H9 (cell line): ENCODE data around the gene GABRD. TPM values are rescaled to one million over a fixed set of nuclear protein-coding genes. Genes with fewer than 3 reads are reported as not detected.

Experiments used
- DNase-seq: peaks from one replicate; pipeline ENCODE4 v3.0.0-alpha.2; 2017
- H2AFZ ChIP-seq: one replicate; pipeline ENCODE4 v1.6.1; 2013; ENCODE audit warnings: mild to moderate bottlenecking, low read length, control low read depth, moderate library complexity
- H2AK5ac ChIP-seq: 2 replicates; pipeline ENCODE4 v1.6.1; 2013; ENCODE audit warnings: low read length, control low read depth, mixed read lengths; ENCODE audit not compliant: insufficient read length
- H2BK120ac ChIP-seq: one replicate; pipeline ENCODE4 v1.6.1; 2013; ENCODE audit warnings: low read depth, mild to moderate bottlenecking, low read length, control low read depth, inconsistent platforms; ENCODE audit not compliant: poor library complexity, severe bottlenecking
- H2BK12ac ChIP-seq: 2 replicates; pipeline ENCODE4 v1.6.1; 2013; ENCODE audit warnings: low read length, control low read depth, mixed read lengths, low read depth; ENCODE audit not compliant: insufficient read length
- H2BK15ac ChIP-seq: 2 replicates; pipeline ENCODE4 v1.6.1; 2013; ENCODE audit warnings: low read depth, low read length, control low read depth
- H2BK20ac ChIP-seq: one replicate; pipeline ENCODE4 v1.6.1; 2013; ENCODE audit warnings: low read depth, mild to moderate bottlenecking, low read length, control low read depth, inconsistent platforms; ENCODE audit not compliant: poor library complexity, severe bottlenecking
- H2BK5ac ChIP-seq: 2 replicates; pipeline ENCODE4 v1.6.1; 2013; ENCODE audit warnings: low read length, control low read depth, mixed read lengths; ENCODE audit not compliant: insufficient read length
- H3K14ac ChIP-seq: 2 replicates; pipeline ENCODE4 v1.6.1; 2013; ENCODE audit warnings: low read length, control low read depth; ENCODE audit not compliant: insufficient read depth
- H3K18ac ChIP-seq: 2 replicates; pipeline ENCODE4 v1.6.1; 2013; ENCODE audit warnings: low read depth, mild to moderate bottlenecking, mixed read lengths, low read length, control low read depth; ENCODE audit not compliant: insufficient read length
- H3K23ac ChIP-seq: 2 replicates; pipeline ENCODE4 v1.6.1; 2013; ENCODE audit warnings: low read length, control low read depth, mixed read lengths, low read depth; ENCODE audit not compliant: insufficient read length
- H3K23me2 ChIP-seq: 2 replicates; pipeline ENCODE4 v1.6.1; 2013; ENCODE audit warnings: low read depth, mild to moderate bottlenecking, mixed read lengths, low read length, control low read depth; ENCODE audit not compliant: insufficient read length, poor library complexity, severe bottlenecking
- H3K27ac ChIP-seq: 2 replicates; pipeline ENCODE4 v1.5.1; 2013; ENCODE audit warnings: low read length, control low read depth, mixed read lengths, low read depth; ENCODE audit not compliant: insufficient read length
- H3K27me3 ChIP-seq: 2 replicates; pipeline ENCODE4 v1.6.1; 2013; ENCODE audit warnings: low read length, control low read depth, inconsistent platforms; ENCODE audit not compliant: insufficient read depth
- H3K4ac ChIP-seq: 2 replicates; pipeline ENCODE4 v1.6.1; 2013; ENCODE audit warnings: low read depth, mild to moderate bottlenecking, control low read depth, inconsistent platforms, low read length, moderate library complexity
- H3K4me1 ChIP-seq: 2 replicates; pipeline ENCODE4 v1.6.1; 2013; ENCODE audit warnings: low read length, control low read depth, inconsistent platforms; ENCODE audit not compliant: insufficient read depth
- H3K4me2 ChIP-seq: 2 replicates; pipeline ENCODE4 v1.6.1; 2013; ENCODE audit warnings: low read length, control low read depth, mixed read lengths; ENCODE audit not compliant: insufficient read length, insufficient read depth
- H3K56ac ChIP-seq: 2 replicates; pipeline ENCODE4 v1.6.1; 2013; ENCODE audit warnings: low read depth, mild to moderate bottlenecking, mixed read lengths, low read length, control low read depth; ENCODE audit not compliant: insufficient read length
- H3K79me1 ChIP-seq: 2 replicates; pipeline ENCODE4 v1.6.1; 2013; ENCODE audit warnings: low read depth, mild to moderate bottlenecking, moderate library complexity, low read length, control low read depth, inconsistent platforms; ENCODE audit not compliant: insufficient read depth, poor library complexity, severe bottlenecking
- H3K79me2 ChIP-seq: 2 replicates; pipeline ENCODE4 v1.6.1; 2013; ENCODE audit warnings: low read length, control low read depth, inconsistent platforms; ENCODE audit not compliant: insufficient read depth
- H3K9ac ChIP-seq: 2 replicates; pipeline ENCODE4 v1.6.1; 2013; ENCODE audit warnings: low read length, control low read depth, mixed read lengths; ENCODE audit not compliant: insufficient read length; ENCODE audit errors: extremely low read depth
- H3K9me3 ChIP-seq: one replicate; pipeline ENCODE4 v1.6.1; 2013; ENCODE audit warnings: low read depth, low read length, inconsistent platforms; ENCODE audit not compliant: control insufficient read depth
- H3T11ph ChIP-seq: one replicate; pipeline ENCODE4 v1.6.1; 2013; ENCODE audit warnings: mild to moderate bottlenecking, low read length, control low read depth, inconsistent platforms
- H4K20me1 ChIP-seq: one replicate; pipeline ENCODE4 v1.6.1; 2013; ENCODE audit not compliant: control insufficient read depth, insufficient read length, insufficient read depth
- H4K5ac ChIP-seq: 2 replicates; pipeline ENCODE4 v1.6.1; 2013; ENCODE audit warnings: low read depth, mild to moderate bottlenecking, mixed read lengths, low read length, control low read depth; ENCODE audit not compliant: insufficient read length
- H4K8ac ChIP-seq: replicated peaks from 2 replicates; pipeline ENCODE4 v1.6.1; 2013; ENCODE audit warnings: low read length, control low read depth, mixed read lengths, low read depth; ENCODE audit not compliant: insufficient read length
- H4K91ac ChIP-seq: 2 replicates; pipeline ENCODE4 v1.6.1; 2013; ENCODE audit warnings: low read depth, mild to moderate bottlenecking, moderate library complexity, mixed read lengths, low read length, control low read depth; ENCODE audit not compliant: insufficient read length
- H3K27ac Mint-ChIP-seq, 3 experiments: 2 replicates in 2 of 3; 3 replicates in 1 of 3; pipeline ENCODE4 v1.8.0; 2020 to 2021; ENCODE audit warnings: mixed read lengths in 3 of 3, mild to moderate bottlenecking in 1 of 3, moderate library complexity in 1 of 3
- H3K27me3 Mint-ChIP-seq: 2 replicates; pipeline ENCODE4 v1.8.0; 2021; ENCODE audit warnings: low read depth, mild to moderate bottlenecking, moderate library complexity, mixed read lengths
- H3K36me3 Mint-ChIP-seq, 3 experiments: 2 replicates in 2 of 3; 3 replicates in 1 of 3; pipeline ENCODE4 v1.8.0; 2020 to 2021; ENCODE audit warnings: low read depth in 3 of 3, mixed read lengths in 3 of 3; ENCODE audit not compliant: insufficient read depth in 1 of 3
- H3K4me1 Mint-ChIP-seq, 2 experiments: 2 replicates each; pipeline ENCODE4 v1.8.0; 2020; ENCODE audit warnings: mixed read lengths in 2 of 2
- H3K4me3 Mint-ChIP-seq, 2 experiments: 2 replicates in 1 of 2; 3 replicates in 1 of 2; pipeline ENCODE4 v1.8.0; 2020 to 2021; ENCODE audit warnings: mild to moderate bottlenecking in 2 of 2, mixed read lengths in 2 of 2, moderate library complexity in 1 of 2
- H3K9me3 Mint-ChIP-seq, 2 experiments: 2 replicates in 1 of 2; 3 replicates in 1 of 2; pipeline ENCODE4 v1.8.0; 2020; ENCODE audit warnings: mild to moderate bottlenecking in 2 of 2, mixed read lengths in 2 of 2, moderate library complexity in 1 of 2
- WGBS: extraction: QIAGEN DNeasy Blood & Tissue Kit; methylation state at CpG from one replicate; pipeline ENCODE4 v1.1.7; 2013; ENCODE audit warnings: missing lambda C conversion rate, low lambda C conversion rate, mixed read lengths; ENCODE audit not compliant: insufficient read length; ENCODE audit errors: extremely low coverage; 5-methylcytosine and 5-hydroxymethylcytosine counted together
- total RNA-seq: library from RNA; stranded (reverse); gene quantifications from 2 replicates; pipeline ENCODE4 v1.2.1, GENCODE V29; 2021
- TF ChIP-seq, protein P1 (sequence below): fragments of 200-600 bp; sonication (generic); conservative IDR thresholded peaks from 3 replicates; pipeline ENCODE4 v1.8.0; 2021; ENCODE audit warnings: antibody characterized with exemption, mild to moderate bottlenecking

Gene GABRD
- total RNA-seq, 1 experiment from 2014 or later: 0.59 TPM

DNA sequence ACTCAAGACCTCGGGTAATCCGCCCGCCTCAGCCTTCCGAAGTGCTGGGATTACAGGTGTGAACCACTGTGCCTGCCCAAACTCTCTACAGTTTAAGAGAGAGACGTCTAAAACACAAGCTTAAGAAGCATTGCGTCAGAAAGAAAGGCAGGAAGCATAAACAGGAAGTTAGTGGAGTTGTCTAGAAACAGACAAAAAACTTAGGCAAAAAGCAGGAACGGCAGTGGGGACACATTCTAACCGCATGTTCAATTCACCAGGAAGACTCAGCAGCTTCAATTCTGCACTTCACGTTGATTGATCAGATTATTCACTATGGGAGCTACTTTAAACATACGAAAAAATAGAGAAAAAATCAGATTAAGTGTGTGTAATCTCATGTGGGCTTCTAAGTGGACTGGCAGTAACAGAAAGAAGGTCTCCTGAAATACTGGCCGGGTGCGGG, 22.9 kb upstream of the GABRD start:
- Histone ChIP-seq H2BK12ac (no peak overlapping the region), H3K23ac (no peak overlapping the region), H3K27ac (no peak overlapping the region), H3K9me3 (no peaks in the 10 kb centered on the region), H4K5ac (no peak overlapping the region), H3K9ac (no peak overlapping the region), H3T11ph (no peak overlapping the region), H3K18ac (no peak overlapping the region), H4K91ac (no peak overlapping the region), H3K27me3 (no peaks in the 10 kb centered on the region), H2BK15ac (no peak overlapping the region), H3K4ac (no peak overlapping the region), H4K20me1 (no peaks in the 10 kb centered on the region), H2BK120ac (no peak overlapping the region), H3K56ac (no peak overlapping the region), H3K79me1 (no peaks in the 10 kb centered on the region), H3K4me1 (no peaks in the 10 kb centered on the region), H2BK20ac (no peak overlapping the region), H4K8ac (no peak overlapping the region), H3K79me2 (no peaks in the 10 kb centered on the region), H2AFZ (no peak overlapping the region), H2AK5ac (no peak overlapping the region), H2BK5ac (no peak overlapping the region), H3K4me2 (no peak overlapping the region), H3K14ac (no peak overlapping the region), H3K23me2 (no peaks in the 10 kb centered on the region)
- WGBS: no CpG with 5 or more reads among the region's 12 CpGs
- Mint-ChIP-seq H3K9me3 (0 out of 5 replicates have a peak, but pooled peaks cover 0 to 3% of the 10 kb centered on the region in 2 experiments), H3K4me3 (no peak overlapping the region), H3K4me1 (peaks cover 14 to 21% of the 10 kb centered on the region in 2 experiments; a peak in 3 of 4 replicates), H3K27me3 (peaks cover 8% of the 10 kb centered on the region), H3K27ac (no peak overlapping the region; a peak in 1 of 7 replicates), H3K36me3 (no peaks in the 10 kb centered on the region)
- TF ChIP-seq, protein P1, sequence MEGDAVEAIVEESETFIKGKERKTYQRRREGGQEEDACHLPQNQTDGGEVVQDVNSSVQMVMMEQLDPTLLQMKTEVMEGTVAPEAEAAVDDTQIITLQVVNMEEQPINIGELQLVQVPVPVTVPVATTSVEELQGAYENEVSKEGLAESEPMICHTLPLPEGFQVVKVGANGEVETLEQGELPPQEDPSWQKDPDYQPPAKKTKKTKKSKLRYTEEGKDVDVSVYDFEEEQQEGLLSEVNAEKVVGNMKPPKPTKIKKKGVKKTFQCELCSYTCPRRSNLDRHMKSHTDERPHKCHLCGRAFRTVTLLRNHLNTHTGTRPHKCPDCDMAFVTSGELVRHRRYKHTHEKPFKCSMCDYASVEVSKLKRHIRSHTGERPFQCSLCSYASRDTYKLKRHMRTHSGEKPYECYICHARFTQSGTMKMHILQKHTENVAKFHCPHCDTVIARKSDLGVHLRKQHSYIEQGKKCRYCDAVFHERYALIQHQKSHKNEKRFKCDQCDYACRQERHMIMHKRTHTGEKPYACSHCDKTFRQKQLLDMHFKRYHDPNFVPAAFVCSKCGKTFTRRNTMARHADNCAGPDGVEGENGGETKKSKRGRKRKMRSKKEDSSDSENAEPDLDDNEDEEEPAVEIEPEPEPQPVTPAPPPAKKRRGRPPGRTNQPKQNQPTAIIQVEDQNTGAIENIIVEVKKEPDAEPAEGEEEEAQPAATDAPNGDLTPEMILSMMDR: no peak
- DNase-seq: no peak
